Sigmoid colon (tissue), 7 donors: Measurements from ENCODE around the gene WFIKKN2. TPM values are rescaled to one million over a fixed set of nuclear protein-coding genes. Genes with fewer than 3 reads are reported as not detected.
"Not testable (repeated sequence)": the region's sequence is repeated elsewhere in the genome, so short reads cannot be mapped to it uniquely, and the experiment has no call there.

Experiments
- DNase-seq: peaks from one replicate; pipeline ENCODE4 v3.0.0-alpha.2; 2019
- H3K27ac ChIP-seq, 4 donors: fragments of 200-600 bp; sonication (generic); one replicate each; pipeline ENCODE4 v1.5.1; 2016 to 2019; ENCODE audit warnings: mild to moderate bottlenecking in 1 of 4
- H3K27me3 ChIP-seq, 3 donors: fragments of 200-600 bp; sonication (generic); one replicate each; pipeline ENCODE4 v1.5.1; 2019; ENCODE audit warnings: mild to moderate bottlenecking in 1 of 3
- H3K36me3 ChIP-seq, 4 donors: fragments of 200-600 bp; sonication (generic); one replicate each; pipeline ENCODE4 v1.5.1; 2016 to 2019
- H3K4me1 ChIP-seq, 4 donors: fragments of 200-600 bp; sonication (generic); one replicate each; pipeline ENCODE4 v1.5.1; 2017 to 2019
- H3K4me3 ChIP-seq, 4 donors: fragments of 200-600 bp; sonication (generic); one replicate each; pipeline ENCODE4 v1.5.1; 2017 to 2019; ENCODE audit warnings: mild to moderate bottlenecking in 2 of 4, moderate library complexity in 1 of 4
- H3K9me3 ChIP-seq, 4 donors: fragments of 200-600 bp in 3 of 4; sonication (generic) in 3 of 4; one replicate each; pipeline versions ENCODE4 v1.5.1 to v1.6.1; 2013 to 2019
- EP300 ChIP-seq, 4 donors: sonication (generic); formaldehyde crosslinking; IDR thresholded peaks; one replicate each; pipeline ENCODE4 v1.6.1; 2017; ENCODE audit warnings: antibody characterized with exemption in 4 of 4
- POLR2A ChIP-seq, 2 donors: fragments of 450-650 bp; IDR thresholded peaks; one replicate each; pipeline ENCODE4 v1.6.1; 2016; ENCODE audit warnings: antibody characterized with exemption in 2 of 2, mild to moderate bottlenecking in 2 of 2, moderate library complexity in 2 of 2
- POLR2AphosphoS5 ChIP-seq, 4 donors: sonication (generic); formaldehyde crosslinking; IDR thresholded peaks; one replicate each; pipeline ENCODE4 v1.6.1; 2017; ENCODE audit warnings: antibody characterized with exemption in 4 of 4
- WGBS, 2 donors: extraction: QIAGEN DNeasy Blood & Tissue Kit; methylation state at CpG; one replicate each; pipeline ENCODE4 v1.1.7; 2013; 5-methylcytosine and 5-hydroxymethylcytosine counted together
- intact Hi-C: fragments of 100-400 bp; cut with DNase I; formaldehyde crosslinking; loops from one replicate; pipeline ENCODE4 v1.15.1; 2023
- polyA plus RNA-seq, 3 donors: library from polyadenylated mRNA; stranded (reverse); fragments of 200-250 nt; gene quantifications; one replicate each; pipeline ENCODE4 v1.2.3, GENCODE V29; 2013
- total RNA-seq, 4 donors: library from RNA; depleted of rRNA; stranded (reverse); fragments of >200 nt; gene quantifications; one replicate each; pipeline ENCODE4 v1.1.0, GENCODE V29; 2016
- TF ChIP-seq, protein P1 (sequence below), 4 experiments: fragments of 450-650 bp in 3 of 4; fragments of 200-600 bp in 1 of 4; IDR thresholded peaks; one replicate each; pipeline ENCODE4 v1.5.1; 2016 to 2019; ENCODE audit warnings: antibody characterized with exemption in 4 of 4, mild to moderate bottlenecking in 3 of 4, moderate library complexity in 2 of 4
- donor health status: healthy with polysubstance abuse.
- donor health status: Bipolar disorder and iron deficiency.
- donor health status: healthy.

WFIKKN2 gene
- total and polyA plus RNA-seq, 7 donors = under 0.01 to 1.1 (median 0.11) TPM; not detected in 1

DNA sequence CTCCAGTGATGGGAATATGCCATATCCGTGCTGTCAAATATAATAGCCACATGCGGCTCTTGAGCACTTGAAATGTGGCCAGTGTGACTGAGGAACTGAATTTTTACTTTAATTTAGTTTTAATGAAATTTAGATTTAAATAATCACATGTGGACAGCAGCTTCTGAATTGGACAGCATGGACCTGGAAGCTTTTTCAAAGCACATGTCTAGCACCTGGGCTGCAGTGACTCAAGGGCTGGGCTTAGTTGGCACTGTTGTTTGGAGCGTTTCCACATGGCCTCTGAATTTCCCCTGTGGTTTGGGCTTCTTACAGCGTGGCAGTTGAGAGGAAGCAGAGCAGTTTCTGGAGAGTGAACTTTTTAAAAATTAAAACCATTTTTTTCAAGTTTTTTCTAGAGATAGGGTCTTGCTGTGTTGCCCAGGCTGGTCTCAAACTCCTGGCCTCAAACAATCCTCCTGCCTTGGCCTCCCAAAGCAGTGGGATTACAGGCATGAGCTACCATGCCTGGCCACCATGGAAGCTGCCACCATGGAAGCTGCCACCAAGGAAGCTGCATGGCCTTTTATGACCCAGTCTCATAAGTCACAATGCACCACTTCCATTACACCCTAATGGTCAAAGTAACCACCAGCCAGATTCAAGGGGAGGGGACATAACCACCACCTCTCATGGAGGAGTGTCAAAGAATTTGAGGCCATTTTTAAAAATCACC lies 37.5 kb downstream of the WFIKKN2 start:
- Histone ChIP-seq H3K4me3 (no peak overlapping the region), H3K36me3 (no peaks in the 10 kb centered on the region), H3K27me3 (no peaks in the 10 kb centered on the region), H3K4me1 (peaks cover 0 to 29% (median 18%) of the 10 kb centered on the region in 4 donors), H3K9me3 (no peaks in the 10 kb centered on the region), H3K27ac (peak overlapping the region in 2 of 4 donors; percentile 45 to 54)
- DNase-seq = peak; percentile 77
- intact Hi-C loops = no loop called here
- TF ChIP-seq, protein P1, sequence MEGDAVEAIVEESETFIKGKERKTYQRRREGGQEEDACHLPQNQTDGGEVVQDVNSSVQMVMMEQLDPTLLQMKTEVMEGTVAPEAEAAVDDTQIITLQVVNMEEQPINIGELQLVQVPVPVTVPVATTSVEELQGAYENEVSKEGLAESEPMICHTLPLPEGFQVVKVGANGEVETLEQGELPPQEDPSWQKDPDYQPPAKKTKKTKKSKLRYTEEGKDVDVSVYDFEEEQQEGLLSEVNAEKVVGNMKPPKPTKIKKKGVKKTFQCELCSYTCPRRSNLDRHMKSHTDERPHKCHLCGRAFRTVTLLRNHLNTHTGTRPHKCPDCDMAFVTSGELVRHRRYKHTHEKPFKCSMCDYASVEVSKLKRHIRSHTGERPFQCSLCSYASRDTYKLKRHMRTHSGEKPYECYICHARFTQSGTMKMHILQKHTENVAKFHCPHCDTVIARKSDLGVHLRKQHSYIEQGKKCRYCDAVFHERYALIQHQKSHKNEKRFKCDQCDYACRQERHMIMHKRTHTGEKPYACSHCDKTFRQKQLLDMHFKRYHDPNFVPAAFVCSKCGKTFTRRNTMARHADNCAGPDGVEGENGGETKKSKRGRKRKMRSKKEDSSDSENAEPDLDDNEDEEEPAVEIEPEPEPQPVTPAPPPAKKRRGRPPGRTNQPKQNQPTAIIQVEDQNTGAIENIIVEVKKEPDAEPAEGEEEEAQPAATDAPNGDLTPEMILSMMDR (IDR thresholded peaks at IDR 0.05) = no peak
- no peak for TF ChIP-seq EP300 (IDR thresholded peaks at IDR 0.05)
- peak in 3 of 4 donors; percentile 54 to 74 (median 66) for TF ChIP-seq POLR2AphosphoS5 (IDR thresholded peaks at IDR 0.05)
- no peak for TF ChIP-seq POLR2A (IDR thresholded peaks at IDR 0.05)
- 56 to 84% methylated on average over 4 of the region's 4 CpGs for WGBS, 2 donors

DNA sequence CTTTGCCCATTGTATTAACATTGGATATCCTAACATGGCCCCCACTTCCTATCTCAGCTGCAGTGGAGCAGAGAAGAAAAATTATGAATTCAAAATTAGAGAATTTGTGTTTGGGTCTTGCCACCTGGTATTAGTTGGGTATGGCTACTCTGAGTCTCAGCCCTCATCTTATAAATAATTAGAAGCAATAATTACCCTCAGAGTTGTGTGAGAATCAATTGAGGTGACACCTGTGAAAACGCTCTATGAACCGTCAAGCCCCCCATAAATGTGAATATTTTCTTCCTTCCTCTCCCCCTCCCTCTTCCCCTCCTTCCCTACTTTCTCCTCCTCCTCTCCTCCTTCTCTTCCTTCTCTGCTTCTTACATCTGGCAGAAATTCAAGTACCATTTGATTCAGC lies 39.7 kb downstream of the WFIKKN2 start:
- Histone ChIP-seq H3K9me3 (no peaks in the 10 kb centered on the region), H3K4me1 (peaks cover 0 to 16% (median 9%) of the 10 kb centered on the region in 4 donors), H3K4me3 (no peak overlapping the region), H3K27me3 (no peaks in the 10 kb centered on the region), H3K36me3 (no peaks in the 10 kb centered on the region), H3K27ac (no peak overlapping the region)
- intact Hi-C loops = loop anchor here (2.0 kb wide), 1 partner anchor 16 kb away; no protein-coding TSS in a partner anchor
- WGBS, 2 donors = 78 to 90% methylated on average over 2 of the region's 2 CpGs
- no peak for TF ChIP-seq EP300 (IDR thresholded peaks at IDR 0.05)
- no peak for TF ChIP-seq POLR2A (IDR thresholded peaks at IDR 0.05)
- TF ChIP-seq, protein P1 (IDR thresholded peaks at IDR 0.05) = no peak
- TF ChIP-seq POLR2AphosphoS5 (IDR thresholded peaks at IDR 0.05) = no peak
- no peak for DNase-seq

DNA sequence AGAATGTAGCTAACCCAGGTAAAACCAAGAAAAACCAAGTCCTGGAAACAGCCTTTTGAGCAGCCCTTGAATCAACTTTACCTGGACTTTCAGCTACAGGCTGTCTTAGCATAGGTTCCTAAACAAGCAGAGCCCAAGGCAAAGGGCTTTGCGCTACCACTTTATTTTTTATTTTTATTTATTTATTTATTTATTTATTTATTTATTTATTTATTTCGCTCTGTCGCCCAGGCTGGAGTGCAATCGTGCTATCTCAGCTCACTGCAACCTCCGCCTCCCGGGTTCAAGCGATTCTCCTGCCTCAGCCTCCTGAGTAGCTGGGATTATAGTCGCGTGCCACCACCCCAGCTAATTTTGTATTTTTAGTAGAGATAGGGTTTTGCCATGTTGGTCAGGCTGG lies 41.7 kb downstream of the WFIKKN2 start:
- intact Hi-C loops, DNase-seq, H3K27me3 ChIP-seq, H3K9me3 ChIP-seq, H3K27ac ChIP-seq, H3K36me3 ChIP-seq, H3K4me3 ChIP-seq: not testable (repeated sequence)
- WGBS, 2 donors = 96 to 98% methylated on average over 9 of the region's 9 CpGs
- H3K4me1 ChIP-seq = peaks cover 0 to 13% (median 7%) of the 10 kb centered on the region in 4 donors

DNA sequence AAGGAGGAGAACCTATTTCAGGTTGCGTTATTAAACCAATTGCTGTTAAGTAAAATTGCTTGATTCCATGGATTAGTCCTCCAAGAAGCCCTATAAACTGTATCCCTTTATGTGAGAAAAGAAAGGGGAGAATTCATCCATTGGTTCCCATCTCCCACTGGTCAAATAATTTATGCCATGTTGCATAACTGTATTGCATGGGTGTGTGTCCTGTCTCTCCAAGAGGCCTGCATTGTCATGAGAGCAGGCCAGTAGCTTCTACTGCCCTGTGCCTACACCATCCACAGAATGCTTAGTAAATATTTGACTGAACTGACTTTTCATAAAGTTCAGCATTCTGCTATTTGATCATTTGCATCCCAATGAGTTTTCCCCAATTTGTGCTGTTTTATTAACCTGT lies 42.5 kb downstream of the WFIKKN2 start:
- intact Hi-C loops = no loop called here
- Histone ChIP-seq H3K36me3 (no peaks in the 10 kb centered on the region), H3K27ac (no peak overlapping the region), H3K27me3 (no peaks in the 10 kb centered on the region), H3K4me1 (peaks cover 0 to 5% (median 2%) of the 10 kb centered on the region in 4 donors), H3K9me3 (no peaks in the 10 kb centered on the region), H3K4me3 (no peak overlapping the region)
- WGBS, 2 donors = 98% methylated on average over 1 of the region's 1 CpG
- no peak for DNase-seq
- TF ChIP-seq, protein P1 (IDR thresholded peaks at IDR 0.05) = no peak
- TF ChIP-seq EP300 (IDR thresholded peaks at IDR 0.05) (no peak), POLR2AphosphoS5 (IDR thresholded peaks at IDR 0.05) (no peak)

DNA sequence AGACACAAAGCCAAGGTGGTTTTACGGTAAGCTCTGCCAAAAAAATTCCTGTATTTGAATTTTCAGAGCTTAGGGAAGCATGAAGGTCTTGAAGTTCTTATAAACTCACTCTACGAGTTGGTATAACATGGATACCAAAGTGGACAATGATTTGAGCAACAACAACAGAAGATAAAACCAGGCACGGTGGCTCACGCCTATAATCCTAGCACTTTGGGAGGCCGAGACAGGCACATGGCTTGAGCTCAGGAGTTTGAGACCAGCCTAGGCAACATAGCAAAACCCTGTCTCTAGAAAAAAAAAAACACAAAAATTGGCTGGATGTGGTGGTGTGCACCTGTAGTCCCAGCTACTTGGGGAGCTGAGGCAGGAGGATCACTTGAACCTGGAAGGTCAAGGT lies 43.7 kb downstream of the WFIKKN2 start:
- Histone ChIP-seq H3K9me3 (no peaks in the 10 kb centered on the region), H3K36me3 (no peaks in the 10 kb centered on the region), H3K4me1 (no peaks in the 10 kb centered on the region), H3K4me3 (no peak overlapping the region), H3K27me3 (no peaks in the 10 kb centered on the region), H3K27ac (no peak overlapping the region)
- no peak for DNase-seq
- WGBS, 2 donors = 96 to 97% methylated on average over 5 of the region's 5 CpGs
- TF ChIP-seq POLR2A (IDR thresholded peaks at IDR 0.05) (no peak), EP300 (IDR thresholded peaks at IDR 0.05) (no peak), POLR2AphosphoS5 (IDR thresholded peaks at IDR 0.05) (no peak)
- TF ChIP-seq, protein P1 (IDR thresholded peaks at IDR 0.05) = no peak
- intact Hi-C loops = no loop called here
